Activated CD4-positive, CD25-positive, alpha-beta regulatory T cell (primary cell): Measurements from ENCODE around the gene FAP.

Source experiments
- DNase-seq, 4 experiments: peaks; one replicate each; lab custom pipeline; 2025; lab: John Stamatoyannopoulos, UW

Gene FAP

DNA sequence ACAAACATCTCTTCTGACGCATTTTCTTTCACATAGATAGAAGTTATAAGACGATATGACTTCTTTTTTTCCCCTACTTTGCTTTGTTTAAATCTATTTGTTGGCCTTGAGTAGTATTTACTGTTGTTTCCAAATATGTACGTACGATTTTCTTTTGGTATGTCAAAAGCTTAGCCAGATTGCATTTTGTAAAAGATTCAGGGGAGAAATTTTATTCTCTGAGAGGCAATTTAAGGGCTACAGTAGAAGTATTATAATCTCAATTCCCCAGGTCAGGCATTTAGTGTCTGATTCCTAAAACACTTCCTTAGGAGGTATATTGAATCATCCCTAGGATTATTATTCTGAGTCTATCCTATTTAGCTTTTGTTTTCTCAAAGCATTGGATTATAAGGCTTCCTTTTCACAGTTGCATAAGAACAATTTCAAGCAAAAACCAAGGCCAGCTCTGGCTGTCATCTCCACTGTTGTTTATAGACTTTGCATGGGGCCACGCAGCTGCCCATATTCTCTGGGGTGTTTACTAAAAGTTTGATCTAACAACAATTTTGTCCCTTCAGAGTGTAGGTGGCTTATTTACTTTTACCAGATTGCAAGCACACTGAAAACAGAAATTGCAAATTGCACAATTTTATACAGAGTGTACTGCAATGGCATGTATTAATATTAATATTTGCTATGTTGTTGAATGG lies 57.6 kb downstream of the FAP start:
- no peak for DNase-seq

DNA sequence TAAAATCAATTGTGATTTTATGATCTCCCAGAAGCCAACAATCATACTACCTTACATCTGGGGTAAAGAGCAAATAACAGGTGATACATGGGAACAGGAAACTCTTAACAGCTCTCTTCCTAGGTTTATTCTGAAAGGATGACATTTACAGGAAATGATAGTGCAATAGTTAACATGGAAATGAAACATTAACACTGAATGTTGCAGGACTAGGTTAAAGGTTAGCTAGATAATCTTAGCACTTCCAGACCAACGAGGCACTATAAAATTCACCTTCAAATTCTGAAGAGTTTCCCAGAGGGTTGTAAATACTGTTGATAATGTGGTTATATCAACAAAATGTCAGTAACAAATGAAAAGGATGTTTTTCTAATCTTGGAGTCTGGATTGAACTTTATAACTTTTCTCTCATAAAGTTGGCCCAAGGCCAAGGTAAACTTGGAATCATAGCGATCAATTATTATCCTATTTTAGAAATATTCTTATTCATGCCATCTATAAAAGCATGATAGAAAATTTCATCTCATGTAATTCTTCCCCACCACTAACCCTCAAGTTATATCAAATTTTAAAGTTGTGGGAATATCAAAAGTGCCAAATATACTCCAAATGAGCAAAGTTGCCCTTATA lies 58.3 kb downstream of the FAP start:
- DNase-seq, result no peak

DNA sequence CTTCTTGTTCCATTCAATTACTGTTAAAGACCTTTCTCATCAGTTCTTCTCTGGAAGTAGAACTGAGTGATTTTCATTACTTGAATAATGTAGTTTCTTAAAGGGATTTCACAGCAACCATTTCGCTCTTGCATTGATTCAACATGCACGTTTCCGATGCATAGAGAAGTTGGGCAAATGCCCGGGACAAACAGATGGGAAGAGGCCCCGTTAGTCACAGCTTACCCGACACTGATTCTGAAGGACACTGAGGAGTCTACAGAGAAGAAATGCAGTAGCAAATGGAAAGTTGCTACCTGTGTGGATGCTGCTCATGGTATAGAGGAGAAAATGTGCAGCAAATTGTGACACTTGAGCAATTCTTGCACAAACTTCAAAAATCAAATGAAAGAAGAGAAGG lies 58.9 kb downstream of the FAP start:
- no peak for DNase-seq

DNA sequence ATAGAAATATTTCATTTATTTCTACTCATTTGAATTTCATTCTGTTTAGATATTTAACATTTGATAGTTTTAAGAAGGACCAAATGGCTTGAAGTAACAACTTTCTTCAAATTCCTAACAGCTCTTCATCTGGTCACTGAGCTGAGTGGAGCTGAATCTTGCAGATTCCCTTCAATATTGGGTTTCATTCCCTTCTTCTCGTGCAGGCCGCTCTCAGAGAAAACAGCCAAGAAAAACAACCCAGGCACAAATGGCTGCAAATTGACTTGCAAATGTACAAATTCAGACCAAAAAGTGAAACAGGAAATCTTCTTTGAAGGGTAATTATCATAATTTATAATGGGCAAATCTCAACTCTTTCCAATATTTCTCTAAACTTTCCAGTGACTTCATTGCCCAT lies 60.9 kb downstream of the FAP start:
- no peak for DNase-seq

DNA sequence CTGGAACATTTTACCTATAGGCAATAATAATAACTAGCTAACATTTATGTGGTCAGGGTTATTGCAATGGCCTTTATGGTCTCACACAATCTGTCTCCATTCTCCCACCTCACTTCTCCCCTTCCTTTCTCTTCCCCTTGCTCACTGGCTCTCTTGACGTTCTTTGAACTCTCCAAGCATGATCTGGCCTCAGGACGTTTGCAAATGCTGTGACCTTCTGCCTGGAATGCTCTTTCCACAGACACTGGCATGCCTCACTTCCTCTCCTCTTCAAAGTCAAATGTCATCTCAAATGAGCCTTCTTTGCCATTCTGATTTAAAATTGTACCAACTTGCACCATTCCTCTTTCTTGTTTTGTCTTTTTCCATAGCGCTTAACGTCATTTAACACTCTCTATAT lies 65.9 kb downstream of the FAP start:
- DNase-seq, result no peak

DNA sequence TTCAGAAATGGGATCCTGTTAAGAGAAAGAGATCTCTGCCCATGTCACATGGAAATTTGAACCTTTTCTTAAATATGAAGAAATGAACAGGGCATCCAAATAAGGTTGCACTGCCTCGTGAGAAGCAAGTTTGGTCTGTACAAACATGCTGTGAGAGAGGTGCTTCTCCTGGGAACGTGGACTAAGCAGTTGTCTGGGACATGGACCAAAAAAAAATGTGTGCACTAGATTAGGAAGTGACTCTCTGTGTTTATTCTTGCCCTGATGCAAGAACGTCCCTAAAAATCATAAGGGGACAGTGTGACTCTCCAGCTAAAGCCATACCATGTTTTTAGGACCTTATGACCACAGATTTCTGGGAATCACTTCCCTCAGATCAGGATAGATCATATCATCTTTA lies 67.5 kb downstream of the FAP start:
- no peak for DNase-seq

DNA sequence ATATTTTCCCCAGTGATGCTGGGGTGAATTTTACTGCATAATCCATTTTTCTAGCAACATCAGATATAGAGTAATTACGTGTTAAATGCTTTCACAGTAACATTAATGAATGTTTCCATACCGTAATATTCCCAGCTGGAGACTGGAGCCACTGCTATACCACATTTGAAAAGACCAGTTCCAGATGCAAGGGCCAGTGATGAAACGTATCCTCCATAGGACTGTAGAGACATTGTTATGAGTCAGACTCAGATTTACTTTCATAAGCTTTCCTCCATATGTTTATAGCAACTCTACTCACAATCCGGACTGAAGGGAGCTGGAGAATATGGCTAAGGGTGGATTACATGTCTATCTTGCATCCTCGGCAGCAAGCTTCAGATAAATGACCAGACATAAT lies 68.5 kb downstream of the FAP start:
- no peak for DNase-seq

DNA sequence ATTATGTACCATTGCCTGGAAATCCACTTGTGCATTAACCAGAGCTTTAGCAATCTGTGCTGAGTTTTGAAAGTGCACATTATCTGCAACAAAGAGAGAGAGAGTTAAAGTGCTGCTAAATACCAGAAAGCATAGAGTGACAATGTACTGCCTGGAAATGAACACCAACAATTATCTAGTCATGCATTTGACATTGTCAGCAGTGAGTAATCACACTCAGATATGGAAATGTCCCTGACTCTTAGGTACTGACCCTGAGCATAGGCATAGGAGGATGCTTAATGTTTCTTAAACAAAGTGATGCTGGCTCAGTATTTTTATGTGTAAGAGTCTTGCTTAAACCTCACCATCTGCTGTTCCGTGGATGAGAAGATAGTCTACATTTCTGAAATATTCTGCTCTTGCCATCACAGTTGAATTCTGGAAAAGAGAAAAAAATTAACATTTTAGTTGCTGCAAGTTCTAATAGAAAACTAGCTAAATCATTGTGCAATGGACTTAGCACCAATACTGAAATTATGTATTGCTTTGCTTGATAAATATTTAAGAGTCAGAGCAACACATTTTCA lies 70.4 kb downstream of the FAP start:
- DNase-seq, result no peak

DNA sequence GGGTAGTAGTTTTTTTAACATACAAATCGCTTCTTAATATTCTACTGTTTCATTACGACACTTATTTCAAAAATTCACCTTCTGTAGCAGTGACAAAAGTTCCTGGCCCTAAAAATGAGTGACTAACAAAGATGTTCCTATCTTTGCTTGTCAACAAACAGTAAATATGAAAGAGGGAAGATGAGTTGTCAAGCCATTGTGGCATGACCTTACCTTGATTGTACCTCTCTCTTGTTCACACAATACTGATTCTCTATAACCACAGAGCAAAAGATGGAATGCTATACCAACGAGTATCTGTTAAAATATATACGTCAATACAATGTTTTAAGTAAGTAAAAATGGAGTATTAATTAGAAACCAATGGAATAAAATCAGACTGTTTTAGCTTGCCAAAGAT lies 76.5 kb downstream of the FAP start:
- no peak for DNase-seq

DNA sequence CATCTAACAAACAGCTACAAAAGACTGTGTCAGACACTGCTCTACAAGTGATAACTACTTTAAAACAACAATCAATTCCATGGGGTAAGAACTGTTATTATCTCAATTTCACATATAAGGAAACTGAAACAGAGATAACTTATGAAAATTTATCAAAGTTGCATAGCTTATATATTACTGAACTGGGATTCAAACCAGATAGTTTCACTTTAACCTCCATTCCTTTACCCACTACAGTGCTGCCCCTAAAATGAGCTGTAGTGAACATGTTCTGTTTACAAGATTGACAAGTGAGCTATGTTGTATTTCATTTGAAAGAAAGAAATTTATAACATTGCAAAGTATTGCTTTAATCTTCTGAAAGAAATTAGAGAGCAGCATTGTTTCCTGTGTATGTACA lies 77.1 kb downstream of the FAP start:
- DNase-seq, result no peak

DNA sequence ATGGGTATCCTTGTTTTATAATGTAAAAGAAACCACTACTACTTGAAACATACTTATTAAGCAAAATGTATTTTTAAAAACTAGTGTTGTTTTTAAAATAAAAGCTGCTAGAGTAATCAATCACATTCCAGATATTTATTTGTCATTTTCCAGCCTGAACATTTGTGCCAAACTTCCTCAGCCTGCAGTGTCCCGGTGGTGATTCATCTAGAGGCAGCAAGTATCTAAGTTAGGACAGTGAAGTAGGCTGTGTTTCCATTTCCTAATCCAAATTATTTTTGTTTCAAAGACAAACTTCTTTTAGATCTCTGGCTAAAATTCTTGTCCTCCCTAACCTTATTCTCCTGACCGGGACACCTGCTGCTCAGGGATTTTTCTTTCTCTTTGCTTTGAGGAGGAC lies 78.4 kb downstream of the FAP start:
- no peak for DNase-seq

DNA sequence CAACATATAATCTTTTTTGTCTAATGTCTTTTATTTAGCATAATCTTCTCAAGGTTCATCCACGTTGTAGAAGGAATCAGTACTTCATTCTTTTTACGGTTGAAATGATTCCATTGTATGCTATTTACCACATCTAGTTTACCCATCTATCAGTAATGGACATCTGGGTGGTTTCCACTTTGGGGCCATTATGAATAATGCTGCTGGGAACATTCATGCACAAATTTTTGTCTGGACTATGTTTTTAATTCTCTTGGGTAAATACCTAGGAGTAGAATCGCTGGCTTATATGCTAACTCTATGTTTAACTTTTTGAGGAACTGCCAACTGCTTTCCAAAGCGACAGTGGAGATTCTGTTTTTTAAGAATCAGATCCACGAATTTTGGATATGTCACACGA lies 83.8 kb downstream of the FAP start:
- no peak for DNase-seq

DNA sequence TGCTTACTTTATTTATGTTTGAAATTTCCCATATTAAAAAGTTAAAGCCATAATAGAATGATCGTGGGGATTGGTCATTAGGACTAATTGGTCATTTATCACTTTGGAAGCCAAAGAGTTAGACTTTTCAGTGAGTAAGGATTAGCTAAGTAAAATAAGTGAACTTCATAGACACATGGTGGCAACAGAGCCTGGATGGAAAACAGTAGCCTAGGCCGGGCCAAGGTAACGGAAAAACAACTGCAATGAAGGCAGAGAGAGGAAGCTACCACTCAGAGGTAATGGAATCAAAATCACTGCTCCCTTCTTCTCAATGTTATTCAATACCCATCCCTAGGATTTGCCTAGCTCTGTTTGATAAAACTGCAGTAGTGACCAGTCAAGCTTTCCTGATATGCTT lies 87.1 kb downstream of the FAP start:
- no peak for DNase-seq

DNA sequence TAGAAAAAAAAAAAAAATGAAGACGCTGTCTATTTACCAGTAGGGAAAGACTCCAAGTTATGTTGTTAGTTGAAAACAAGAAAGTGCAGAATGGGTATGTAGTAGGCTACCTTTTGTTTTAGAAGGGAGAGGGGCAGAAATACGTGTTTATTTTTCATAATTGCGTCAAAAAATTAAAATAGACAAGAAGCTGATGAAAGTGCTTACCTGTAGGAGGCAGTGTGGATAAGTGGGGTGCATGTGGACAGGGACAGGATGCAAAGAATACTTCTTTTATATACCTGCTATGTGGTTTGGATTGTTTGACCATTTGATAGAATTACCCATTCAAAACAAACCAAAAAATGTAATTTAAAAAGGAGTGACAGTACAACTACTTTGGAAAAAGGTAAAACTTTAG lies 88.2 kb downstream of the FAP start:
- no peak for DNase-seq

DNA sequence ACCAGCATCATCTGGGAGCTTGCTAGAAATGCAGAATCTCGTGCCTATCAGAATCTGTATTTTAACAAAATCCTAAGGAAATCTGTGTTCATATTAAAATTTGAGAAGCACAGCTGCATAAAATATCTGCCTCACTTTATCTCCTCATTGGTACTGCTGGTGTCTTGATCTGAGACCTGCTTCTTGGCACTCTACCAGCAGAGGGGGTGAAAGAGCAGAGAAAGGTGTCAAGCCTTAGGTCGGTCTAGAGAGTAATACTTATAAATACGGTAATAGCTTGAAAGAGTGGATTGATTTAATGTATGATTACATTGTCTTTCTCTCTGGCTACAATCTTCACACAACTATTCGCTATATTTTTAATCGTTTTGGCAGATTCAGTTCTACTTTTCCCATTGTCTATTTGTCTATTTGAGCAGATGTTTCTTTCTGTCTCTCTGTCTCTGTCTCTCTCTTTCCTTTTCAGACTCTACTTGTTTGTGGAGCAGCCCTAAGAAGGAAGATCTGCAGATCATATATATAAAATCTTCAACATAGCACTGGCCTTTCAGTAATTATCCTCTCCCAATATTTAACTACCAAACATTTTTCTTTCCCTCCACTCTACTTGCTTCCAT lies 89.5 kb downstream of the FAP start:
- DNase-seq, result peak; percentile 10 to 20 (median 13)

DNA sequence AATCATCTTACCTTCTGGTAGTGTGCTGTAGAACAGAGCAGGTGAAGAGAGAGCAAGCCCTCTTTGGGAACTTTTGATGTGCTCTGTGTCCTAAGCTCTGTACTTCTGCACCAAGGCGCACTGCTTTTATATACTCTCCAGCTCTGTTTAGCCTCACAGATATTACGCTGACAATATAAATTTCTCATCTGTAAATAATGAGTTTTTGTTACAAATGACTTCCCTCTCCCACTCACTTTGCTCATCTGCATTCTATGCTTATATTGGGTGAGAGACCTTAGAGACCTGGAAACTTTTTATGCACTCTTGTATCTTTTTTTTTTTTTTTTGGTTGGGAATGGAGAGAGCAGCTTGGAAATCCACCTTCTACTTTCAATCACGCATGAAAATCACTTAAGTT lies 91.1 kb downstream of the FAP start, which contains the start of gene GCG:
Gene GCG, minus strand, starts transcription at position 101 of the 400 bp plus-strand sequence. CDS start 3,069 bp downstream, outside the sequence.
- no peak for DNase-seq

DNA sequence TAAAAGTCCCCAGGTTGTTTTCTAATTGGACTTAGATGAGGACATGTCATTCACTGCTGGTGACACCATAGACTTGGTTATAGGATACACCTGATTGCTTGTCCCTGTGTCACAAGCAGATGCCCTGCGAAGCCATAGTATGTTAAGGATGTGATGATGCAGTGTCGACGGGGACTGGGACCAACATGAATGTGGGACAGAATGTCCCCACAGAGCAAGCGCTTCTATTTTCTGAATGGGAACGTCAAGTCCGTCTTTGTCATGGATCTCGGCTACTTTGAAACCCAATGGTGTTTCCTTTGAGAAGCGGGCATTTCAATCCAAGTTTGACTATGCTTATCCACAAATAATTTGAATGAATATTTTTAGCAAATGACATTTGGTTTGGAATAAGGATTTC lies 93.3 kb downstream of the FAP start:
- DNase-seq, result no peak

DNA sequence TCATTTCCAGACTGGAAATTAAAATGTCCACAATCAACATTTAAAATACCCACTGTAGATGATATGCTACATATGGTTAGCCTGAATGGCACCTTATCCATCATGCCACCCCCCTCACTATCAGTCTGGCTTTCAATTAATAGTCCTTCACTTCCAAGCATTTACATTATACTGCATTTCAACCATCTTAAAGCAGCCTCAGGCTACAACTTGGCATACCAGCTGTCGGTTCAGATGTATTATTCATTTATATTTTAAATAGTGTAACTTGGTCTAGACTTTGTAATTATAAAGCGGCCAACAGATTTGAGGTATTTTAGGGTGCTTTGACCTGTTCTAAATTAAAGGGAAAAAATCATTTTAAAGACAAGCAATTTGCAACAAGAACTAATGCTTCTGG lies 93.8 kb downstream of the FAP start:
- DNase-seq, result no peak

DNA sequence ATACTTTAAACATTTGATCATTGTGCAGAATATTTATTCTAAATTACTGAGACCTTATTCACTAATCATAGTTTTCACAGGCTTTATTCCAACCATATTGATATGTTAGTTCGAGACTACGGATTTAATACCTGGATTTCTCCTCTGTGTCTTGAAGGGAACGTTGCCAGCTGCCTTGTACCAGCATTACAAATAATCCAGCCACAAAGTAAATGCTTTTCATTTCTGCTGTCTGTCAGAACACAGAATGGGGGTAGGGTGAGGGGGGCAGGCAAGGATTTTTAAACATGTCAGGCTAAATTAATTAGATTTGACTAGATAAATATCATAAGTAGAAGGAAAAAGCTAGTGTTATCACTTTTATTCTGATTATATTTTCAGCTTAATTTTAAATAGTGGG lies 94.3 kb downstream of the FAP start:
- DNase-seq, result no peak

DNA sequence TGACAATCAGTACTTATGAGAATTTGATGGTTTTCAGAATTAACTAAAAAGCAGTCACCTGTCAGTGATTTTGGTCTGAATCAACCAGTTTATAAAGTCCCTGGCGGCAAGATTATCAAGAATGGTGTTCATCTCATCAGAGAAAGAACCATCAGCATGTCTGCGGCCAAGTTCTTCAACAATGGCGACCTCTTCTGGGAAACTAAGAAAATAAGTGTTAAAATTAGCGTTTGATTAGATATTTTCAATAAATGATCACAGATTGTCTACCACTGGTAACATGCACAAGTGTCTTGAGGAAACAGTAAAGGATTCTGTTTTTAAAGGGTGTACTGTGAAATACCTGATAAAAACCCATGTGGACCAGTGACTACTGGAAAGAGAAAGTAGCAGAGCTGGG lies 99.3 kb downstream of the FAP start:
- DNase-seq, result no peak

DNA sequence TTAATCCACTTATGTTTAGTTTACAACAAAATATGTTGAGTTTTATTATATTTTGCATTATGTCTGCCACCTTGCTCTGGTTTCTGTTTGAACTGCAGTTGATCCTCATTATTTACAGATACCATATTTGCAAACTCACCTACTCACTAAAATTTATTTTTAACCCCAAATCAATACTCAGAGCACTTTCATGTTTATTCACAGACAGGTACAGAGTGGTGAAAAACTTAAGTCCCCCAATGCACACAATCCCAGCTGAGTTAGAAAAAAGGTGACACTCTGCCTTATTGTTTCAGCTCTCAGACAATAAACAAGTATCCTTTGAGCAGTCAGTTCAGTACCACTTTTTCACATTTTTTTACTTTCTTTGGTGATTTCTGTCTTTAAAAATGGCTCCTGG lies 104.9 kb downstream of the FAP start:
- DNase-seq, result no peak

DNA sequence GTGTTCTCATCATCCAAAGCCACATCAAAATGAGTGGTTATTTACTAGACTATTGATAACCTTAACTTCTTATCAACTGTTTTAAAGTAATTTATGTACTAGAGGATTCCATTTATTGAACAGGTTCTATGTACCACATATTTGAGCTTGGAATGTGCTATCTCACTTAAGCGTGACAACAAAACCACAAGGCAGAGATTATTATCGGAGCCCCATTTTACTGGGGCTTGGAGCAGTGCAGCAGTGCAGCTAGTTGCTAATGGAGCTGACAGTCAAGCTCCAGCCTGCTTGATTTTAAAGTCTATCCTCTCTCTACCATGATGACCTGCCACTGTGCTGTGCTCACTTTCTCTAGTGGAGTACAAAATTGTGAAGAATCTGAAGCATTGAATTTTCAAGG lies 115.8 kb downstream of the FAP start:
- DNase-seq, result no peak

DNA sequence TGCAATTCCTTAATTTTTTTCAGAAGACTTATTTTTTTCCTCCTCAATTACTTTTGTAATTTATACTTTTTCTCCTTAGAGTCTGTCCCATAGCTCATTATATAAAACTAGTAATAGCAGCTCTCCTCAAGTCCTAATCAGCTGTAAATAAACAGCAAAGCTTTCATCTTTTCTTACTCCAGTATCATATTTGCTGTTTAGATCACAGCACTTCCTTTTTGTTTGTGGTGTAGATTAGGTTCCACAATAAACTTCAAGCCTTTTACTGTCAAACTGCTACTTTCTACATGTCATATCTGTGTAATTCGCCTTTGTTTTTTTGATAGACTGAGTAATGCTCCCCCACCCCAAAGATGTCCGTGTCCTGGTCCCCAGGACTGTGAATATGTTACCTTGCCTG lies 116.7 kb downstream of the FAP start:
- no peak for DNase-seq
